SH-SY5Y (cell line): ENCODE data around the gene SMIM35.

ENCODE experiments used
- GATA2 ChIP-seq: IDR thresholded peaks from 2 replicates; pipeline ENCODE4 v1.6.1; 2011; ENCODE audit warnings: mild to moderate bottlenecking, low read depth, low read length
- GATA3 ChIP-seq: IDR thresholded peaks from 2 replicates; pipeline ENCODE4 v1.6.1; 2011; ENCODE audit warnings: low read depth, mild to moderate bottlenecking, low read length, moderate library complexity

The SMIM35 gene

DNA sequence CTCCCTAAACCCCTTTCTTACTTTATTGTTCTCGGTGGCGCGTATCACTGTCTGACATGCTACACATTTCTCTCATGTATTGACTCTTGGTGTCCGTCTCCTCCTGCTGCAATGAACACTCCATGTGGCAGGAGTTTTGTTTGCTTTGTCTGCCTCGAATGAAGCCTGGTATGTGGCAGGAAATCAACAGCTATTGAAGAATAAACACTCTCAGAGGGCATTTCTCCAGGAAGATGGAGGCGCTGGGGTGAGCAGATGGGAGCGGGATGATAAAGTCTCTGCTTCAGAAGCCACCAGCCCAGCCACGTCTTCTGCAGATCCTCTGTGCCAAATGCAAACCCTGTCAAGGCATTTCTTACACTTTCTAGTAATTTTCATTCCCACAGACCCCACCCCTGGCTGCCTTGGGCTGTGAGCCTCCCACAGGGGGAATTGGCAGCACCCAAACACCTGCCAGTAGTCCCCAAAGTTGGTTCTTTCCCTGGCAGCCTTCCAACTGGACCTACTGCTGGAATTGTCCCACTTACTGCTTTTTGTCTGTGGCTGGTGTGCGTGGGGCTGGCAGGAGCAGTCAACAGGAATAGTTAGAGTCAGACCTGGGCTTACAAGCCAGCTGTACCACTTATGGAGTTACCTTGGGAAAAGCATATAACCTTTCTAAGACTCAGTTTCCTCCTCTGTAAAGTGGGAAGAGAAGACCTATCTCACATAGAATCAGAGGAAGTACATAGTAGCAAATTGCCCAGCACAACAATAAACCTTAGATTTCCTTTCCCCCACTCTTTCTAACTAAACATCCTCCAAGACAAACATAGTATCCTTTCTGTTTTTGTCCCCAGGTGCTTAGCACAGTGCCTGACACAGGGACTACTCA lies 113.9 kb downstream of the SMIM35 start:
- no peak for TF ChIP-seq GATA3
- TF ChIP-seq GATA2: no peak

DNA sequence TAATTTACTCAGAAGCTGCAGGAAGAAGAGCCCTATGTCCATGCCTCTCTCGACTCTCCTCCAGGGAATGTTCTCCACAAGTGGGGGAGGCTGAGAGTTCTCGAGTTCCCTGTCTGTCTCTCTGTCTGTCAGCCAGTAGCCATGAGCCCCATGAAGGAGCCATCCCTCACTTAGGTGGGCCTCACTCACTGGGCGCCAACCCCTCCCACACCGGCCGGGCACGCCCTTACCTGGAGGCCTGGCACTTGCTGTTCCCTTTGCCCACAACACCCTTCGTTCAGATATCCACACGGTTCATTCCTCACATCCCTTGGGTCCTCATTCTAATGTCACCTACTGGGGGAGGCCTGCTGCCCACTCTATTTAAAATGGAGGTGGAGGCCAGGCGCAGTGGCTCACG lies 114.7 kb downstream of the SMIM35 start:
- TF ChIP-seq GATA3: no peak

DNA sequence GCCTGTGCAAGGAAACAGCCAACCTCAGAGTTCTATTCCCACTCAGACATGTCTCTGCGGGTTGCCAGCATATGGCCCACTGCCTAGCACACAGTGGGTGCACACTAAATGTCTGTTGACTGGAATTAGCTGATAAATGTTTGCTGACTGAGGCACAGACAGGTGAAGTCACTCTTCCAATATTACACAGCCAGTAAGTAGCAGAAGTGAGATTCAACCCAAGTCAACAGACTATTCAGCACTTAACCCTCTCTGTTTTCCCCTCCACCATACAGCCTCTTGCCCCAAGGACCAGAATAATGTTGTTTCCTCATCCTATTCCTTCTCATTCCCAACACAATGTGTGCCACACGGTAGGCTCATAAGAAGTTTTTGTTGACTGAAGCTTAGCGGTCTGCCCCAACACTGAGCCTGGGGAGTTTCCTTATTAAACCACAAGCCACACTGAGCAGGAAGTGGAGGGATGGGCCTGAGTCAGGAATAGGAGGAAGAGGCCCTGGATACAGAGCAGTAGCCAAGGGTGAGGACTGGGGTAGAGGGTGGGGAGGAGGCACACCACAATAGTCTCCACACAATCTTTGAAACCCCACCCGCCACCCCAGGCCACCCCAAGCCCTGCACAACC lies 116.3 kb downstream of the SMIM35 start:
- TF ChIP-seq GATA2: no peak
- TF ChIP-seq GATA3: no peak

DNA sequence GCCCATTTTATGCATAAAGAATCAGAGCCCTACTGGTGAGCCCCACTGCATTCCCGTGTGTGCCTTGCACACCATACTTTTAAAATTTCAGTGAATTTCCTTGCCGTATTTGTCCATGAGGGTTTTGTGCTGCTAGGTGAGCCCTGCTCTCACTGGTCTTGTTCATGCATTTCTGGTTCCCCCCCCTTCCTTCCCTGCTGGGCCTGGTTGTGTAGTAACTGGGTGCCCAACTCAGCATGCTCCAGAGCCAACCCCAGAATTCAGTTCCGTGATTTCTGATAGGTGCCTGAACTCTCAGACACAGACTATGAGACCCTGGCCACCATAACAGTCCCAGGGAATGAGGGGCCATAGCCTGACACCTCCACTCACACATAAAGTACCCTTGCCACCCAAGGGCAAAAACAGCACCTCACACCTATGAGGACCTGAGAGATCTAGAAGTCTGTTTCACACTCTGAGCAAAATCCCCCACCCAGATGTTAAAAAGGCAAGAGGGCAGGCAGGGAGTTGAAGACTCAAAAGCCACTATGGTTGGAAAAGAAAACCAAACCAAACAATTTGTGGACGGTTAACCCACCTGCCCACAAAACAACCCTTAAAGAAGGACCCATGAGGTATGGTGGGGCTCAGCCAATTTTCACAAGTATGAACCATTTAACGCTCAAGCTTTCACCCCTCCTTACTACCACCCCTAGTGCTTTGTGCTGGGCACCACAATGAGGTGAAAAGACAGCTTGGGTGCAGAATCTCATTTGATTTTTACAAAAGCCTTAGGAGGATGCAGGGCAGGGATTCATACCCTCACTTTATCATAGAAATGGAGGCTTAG lies 117.4 kb downstream of the SMIM35 start:
- TF ChIP-seq GATA3 (no peak), GATA2 (no peak)

DNA sequence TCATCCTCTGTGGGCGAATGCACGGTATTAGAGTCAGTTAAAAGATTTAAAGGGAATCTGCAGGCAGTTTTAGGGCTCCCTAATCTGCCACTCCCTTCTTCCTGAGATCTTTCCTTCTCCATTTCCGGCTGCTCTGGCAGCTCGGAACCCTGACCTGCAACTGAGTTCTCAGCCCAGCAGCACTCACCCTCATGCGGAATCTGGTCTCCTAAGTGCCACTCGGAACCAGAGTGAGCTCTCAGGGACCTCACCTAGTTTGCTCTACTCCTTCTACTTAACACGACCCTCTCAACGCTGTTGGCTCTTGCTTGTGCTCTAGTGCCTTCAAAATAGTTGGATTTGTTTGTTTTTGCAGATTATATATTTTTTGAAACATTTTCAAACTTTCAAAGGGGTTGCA lies 119.9 kb downstream of the SMIM35 start:
- no peak for TF ChIP-seq GATA2
- no peak for TF ChIP-seq GATA3

DNA sequence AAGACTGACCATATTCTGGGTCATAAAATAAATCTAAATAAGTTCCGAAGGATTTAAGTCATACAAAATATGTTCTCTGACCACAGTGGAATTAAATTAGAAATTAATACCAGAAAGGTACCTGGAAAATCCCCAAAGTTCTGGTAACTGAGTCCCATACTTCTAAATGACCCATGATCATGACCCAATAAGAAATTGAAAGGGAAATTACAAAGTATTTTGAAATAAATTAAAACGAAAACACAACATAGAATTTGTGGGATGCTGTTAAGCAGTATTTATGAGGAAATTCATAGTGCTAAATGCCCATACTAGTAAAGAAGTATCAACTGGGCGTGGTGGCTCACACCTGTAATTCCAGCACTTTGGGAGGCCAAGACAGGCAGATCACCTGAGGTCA lies 123.9 kb downstream of the SMIM35 start:
- TF ChIP-seq GATA2 (no peak), GATA3 (no peak)

DNA sequence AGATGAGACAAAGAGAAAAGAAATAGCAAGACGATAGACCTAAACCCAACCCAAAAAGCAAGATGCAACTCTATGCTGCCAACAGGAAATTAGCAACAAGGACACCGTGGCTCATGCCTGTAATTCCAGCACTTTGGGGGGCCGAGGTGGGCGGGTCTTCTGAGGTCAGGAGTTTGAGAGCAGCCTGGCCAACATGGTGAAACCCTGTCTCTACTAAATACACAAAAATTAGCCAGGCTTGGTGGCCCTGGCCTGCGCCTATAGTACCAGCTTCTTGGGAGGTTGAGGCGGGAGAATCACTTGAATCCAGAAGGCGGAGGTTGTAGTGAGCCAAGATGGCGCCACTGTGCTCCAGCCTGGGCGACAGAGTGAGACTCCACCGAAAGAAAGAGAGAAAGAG lies 124.9 kb downstream of the SMIM35 start:
- no peak for TF ChIP-seq GATA3

DNA sequence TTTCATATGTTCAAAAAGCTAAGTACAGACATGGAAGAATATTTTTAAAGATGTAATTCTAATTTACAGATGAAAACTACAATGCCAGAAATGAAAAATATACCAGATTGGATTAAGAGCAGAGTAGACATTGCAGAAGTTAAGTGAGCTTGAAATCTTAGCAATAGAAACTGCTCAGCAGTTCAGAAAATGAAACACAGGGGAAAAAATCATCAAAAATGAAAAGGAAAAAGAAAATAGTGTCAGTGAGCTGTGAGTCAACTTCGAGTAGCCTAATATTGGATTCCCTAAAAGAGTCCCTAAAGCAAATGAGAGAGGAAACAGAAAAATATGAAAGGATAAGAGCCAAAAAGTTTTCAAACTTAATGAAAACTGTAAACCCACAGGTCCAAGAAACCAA lies 126.4 kb downstream of the SMIM35 start:
- TF ChIP-seq GATA3 (no peak), GATA2 (no peak)

DNA sequence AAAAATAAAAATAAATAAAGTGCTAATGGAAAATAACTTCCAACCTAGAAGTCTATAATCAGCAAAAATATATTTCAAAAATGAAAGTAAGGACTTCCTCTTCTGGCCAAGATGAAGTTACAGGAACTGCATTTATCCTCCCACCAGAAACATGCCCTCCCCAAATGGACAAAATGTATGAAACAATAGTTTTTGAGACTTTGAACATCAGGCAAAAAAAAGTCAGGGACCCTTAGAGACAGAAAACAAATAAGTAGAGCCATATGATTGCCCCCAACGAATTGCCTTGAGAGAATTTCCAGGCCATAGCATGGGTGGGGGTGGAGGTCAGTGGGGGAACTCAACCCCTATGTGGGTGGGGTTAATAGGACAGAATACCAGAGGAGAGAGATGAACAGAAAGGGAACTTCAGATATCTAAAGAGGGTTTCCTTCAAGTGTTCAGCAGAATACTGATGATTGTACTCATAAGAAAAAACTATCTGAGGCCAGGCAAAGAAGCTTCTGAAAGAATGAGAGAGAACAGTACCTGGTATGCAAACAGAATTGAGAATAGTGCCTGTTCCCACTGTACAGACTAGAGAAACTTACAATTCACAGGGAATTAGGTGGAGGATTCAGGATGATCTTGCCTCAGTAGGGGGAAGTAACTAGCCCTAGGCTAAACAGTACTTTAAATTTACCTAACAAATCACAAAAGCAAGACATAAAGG lies 127.2 kb downstream of the SMIM35 start:
- TF ChIP-seq GATA2 (no peak), GATA3 (no peak)

DNA sequence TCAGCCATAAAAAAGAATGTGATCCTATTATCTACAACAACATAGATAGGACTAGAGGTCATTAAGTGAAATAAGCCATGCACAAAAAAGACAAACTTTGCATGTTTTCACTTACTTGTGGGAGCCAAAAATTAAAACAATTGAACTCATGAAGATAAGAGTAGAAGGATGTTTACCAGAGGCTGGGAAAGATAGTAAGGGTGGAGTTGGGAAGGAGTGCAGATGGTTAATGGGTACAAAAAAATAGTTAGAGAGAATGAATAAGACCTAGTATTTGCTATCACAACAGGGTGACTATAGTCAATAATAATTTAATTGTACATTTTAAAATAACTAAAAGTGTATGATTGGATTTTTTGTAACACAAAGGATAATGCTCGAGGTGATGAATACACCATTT lies 127.8 kb downstream of the SMIM35 start:
- TF ChIP-seq GATA2 (no peak), GATA3 (no peak)
